ENCODE data around the gene BST1.

DNA sequence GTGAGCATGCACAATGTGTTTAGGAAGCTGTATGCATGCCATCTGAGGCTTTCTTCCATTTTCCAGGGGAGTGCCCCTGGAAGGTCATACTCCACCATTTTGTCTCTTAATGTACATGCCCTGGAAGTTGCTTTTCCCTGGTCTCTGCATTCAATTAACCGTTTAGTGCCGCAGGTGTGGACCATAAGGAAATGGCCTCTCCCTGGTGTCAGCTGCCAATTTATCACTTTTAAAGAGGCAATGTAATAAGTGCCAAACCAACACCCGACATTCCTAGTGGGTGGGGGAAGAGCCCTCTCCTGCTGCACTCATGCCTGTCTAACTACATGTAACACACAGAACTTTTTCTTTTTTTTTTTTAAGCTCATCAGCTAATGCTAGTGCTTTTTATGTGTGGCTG lies 7.1 kb upstream of the BST1 start:
- TF ChIP-seq, protein P1, sequence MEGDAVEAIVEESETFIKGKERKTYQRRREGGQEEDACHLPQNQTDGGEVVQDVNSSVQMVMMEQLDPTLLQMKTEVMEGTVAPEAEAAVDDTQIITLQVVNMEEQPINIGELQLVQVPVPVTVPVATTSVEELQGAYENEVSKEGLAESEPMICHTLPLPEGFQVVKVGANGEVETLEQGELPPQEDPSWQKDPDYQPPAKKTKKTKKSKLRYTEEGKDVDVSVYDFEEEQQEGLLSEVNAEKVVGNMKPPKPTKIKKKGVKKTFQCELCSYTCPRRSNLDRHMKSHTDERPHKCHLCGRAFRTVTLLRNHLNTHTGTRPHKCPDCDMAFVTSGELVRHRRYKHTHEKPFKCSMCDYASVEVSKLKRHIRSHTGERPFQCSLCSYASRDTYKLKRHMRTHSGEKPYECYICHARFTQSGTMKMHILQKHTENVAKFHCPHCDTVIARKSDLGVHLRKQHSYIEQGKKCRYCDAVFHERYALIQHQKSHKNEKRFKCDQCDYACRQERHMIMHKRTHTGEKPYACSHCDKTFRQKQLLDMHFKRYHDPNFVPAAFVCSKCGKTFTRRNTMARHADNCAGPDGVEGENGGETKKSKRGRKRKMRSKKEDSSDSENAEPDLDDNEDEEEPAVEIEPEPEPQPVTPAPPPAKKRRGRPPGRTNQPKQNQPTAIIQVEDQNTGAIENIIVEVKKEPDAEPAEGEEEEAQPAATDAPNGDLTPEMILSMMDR (conservative IDR thresholded peaks at IDR 0.05) = no peak
- no peak for TF ChIP-seq EZH2 (IDR thresholded peaks at IDR 0.05; ENCODE audit: low read depth)
